ENCODE results near the gene RGL1.
"Not testable (repeated sequence)": the region's sequence is repeated elsewhere in the genome, so short reads cannot be mapped to it uniquely, and the experiment has no call there.

The RGL1 gene

GRCh38 chr1:183804916-183805841, at the start of gene RGL1:
RGL1 (plus strand) TSS chr1:183805120; CDS start chr1:183805298, 178 bp downstream.
- DNase-seq (ENCODE audit: low read depth in 2 of 2), result peak in 1 of 2 donors; percentile 2

- no peak for DNase-seq (ENCODE audit: low read depth in 2 of 2)
Measured at GRCh38 chr1:183756326-183756725, 48.6 kb upstream of the RGL1 start.

GRCh38 chr1:183757061-183757460, 47.9 kb upstream of the RGL1 start:
- no peak for DNase-seq (ENCODE audit: low read depth in 2 of 2)

GRCh38 chr1:183758913-183759312, 46.0 kb upstream of the RGL1 start:
- DNase-seq (ENCODE audit: low read depth in 2 of 2), result no peak

- DNase-seq (ENCODE audit: low read depth in 2 of 2), result no peak
Measured at GRCh38 chr1:183760661-183761060, 44.3 kb upstream of the RGL1 start.

- no peak for DNase-seq (ENCODE audit: low read depth in 2 of 2)
Measured at GRCh38 chr1:183761871-183762270, 43.0 kb upstream of the RGL1 start.

GRCh38 chr1:183762856-183763255, 42.1 kb upstream of the RGL1 start:
- DNase-seq (ENCODE audit: low read depth in 2 of 2), result not testable (repeated sequence)

GRCh38 chr1:183764981-183765380, 39.9 kb upstream of the RGL1 start:
- no peak for DNase-seq (ENCODE audit: low read depth in 2 of 2)

GRCh38 chr1:183769956-183770815, 34.7 kb upstream of the RGL1 start:
- DNase-seq (ENCODE audit: low read depth in 2 of 2), result no peak

- DNase-seq (ENCODE audit: low read depth in 2 of 2), result no peak
Measured at GRCh38 chr1:183770816-183771128, 34.1 kb upstream of the RGL1 start.

GRCh38 chr1:183773482-183774274, 31.2 kb upstream of the RGL1 start:
- DNase-seq (ENCODE audit: low read depth in 2 of 2), result no peak

GRCh38 chr1:183774938-183775337, 30.0 kb upstream of the RGL1 start:
- no peak for DNase-seq (ENCODE audit: low read depth in 2 of 2)

GRCh38 chr1:183776731-183777130, 28.2 kb upstream of the RGL1 start:
- no peak for DNase-seq (ENCODE audit: low read depth in 2 of 2)

GRCh38 chr1:183777328-183777727, 27.6 kb upstream of the RGL1 start:
- DNase-seq (ENCODE audit: low read depth in 2 of 2), result no peak

- DNase-seq (ENCODE audit: low read depth in 2 of 2), result no peak
Measured at GRCh38 chr1:183778045-183778444, 26.9 kb upstream of the RGL1 start.

GRCh38 chr1:183778568-183779433, 26.1 kb upstream of the RGL1 start:
- no peak for DNase-seq (ENCODE audit: low read depth in 2 of 2)

GRCh38 chr1:183780159-183780558, 24.8 kb upstream of the RGL1 start:
- no peak for DNase-seq (ENCODE audit: low read depth in 2 of 2)

- no peak for DNase-seq (ENCODE audit: low read depth in 2 of 2)
Measured at GRCh38 chr1:183780757-183781156, 24.2 kb upstream of the RGL1 start.

- no peak for DNase-seq (ENCODE audit: low read depth in 2 of 2)
Measured at GRCh38 chr1:183783342-183783741, 21.6 kb upstream of the RGL1 start.

GRCh38 chr1:183783767-183784637, 20.9 kb upstream of the RGL1 start:
- no peak for DNase-seq (ENCODE audit: low read depth in 2 of 2)
